Testis (tissue), 3 donors: ENCODE measurements around the gene FBXO48. TPM values are rescaled to one million over a fixed set of nuclear protein-coding genes. Genes with fewer than 3 reads are reported as not detected.

Experiments used
- DNase-seq: peaks from one replicate; pipeline ENCODE4 v3.0.0-alpha.2; 2019
- H3K27ac ChIP-seq, 2 donors: fragments of 200-600 bp; sonication (generic); one replicate each; pipeline ENCODE4 v1.5.1; 2019
- H3K27me3 ChIP-seq: fragments of 200-600 bp; sonication (generic); one replicate; pipeline ENCODE4 v1.5.1; 2019
- H3K36me3 ChIP-seq: fragments of 200-600 bp; sonication (generic); one replicate; pipeline ENCODE4 v1.5.1; 2017; ENCODE audit warnings: low read depth; ENCODE audit errors: missing control alignments
- H3K4me1 ChIP-seq: fragments of 200-600 bp; sonication (generic); one replicate; pipeline ENCODE4 v1.5.1; 2019
- H3K4me3 ChIP-seq, 2 donors: fragments of 200-600 bp; sonication (generic); one replicate each; pipeline ENCODE4 v1.5.1; 2017 to 2019
- H3K9me3 ChIP-seq: fragments of 200-600 bp; sonication (generic); one replicate; pipeline ENCODE4 v1.5.1; 2017
- CTCF ChIP-seq, 3 experiments: fragments of 450-650 bp in 2 of 3; fragments of 200-600 bp in 1 of 3; sonication (generic) in 1 of 3; IDR thresholded peaks; one replicate each; pipeline ENCODE4 v1.5.1; 2016 to 2019; ENCODE audit warnings: antibody characterized with exemption in 3 of 3, mild to moderate bottlenecking in 2 of 3, moderate library complexity in 1 of 3
- POLR2A ChIP-seq: fragments of 450-650 bp; IDR thresholded peaks from one replicate; pipeline ENCODE4 v1.6.1; 2017; ENCODE audit warnings: antibody characterized with exemption, mild to moderate bottlenecking, moderate library complexity
- WGBS, 2 donors: methylation state at CpG; one replicate each; pipeline ENCODE4 v1.1.5; 2018; 5-methylcytosine and 5-hydroxymethylcytosine counted together
- intact Hi-C: fragments of 100-400 bp; cut with DNase I; formaldehyde crosslinking; loops from one replicate; pipeline ENCODE4 v1.15.1; 2023; ENCODE audit warnings: low total_unique reads
- polyA plus RNA-seq: library from polyadenylated mRNA; stranded (reverse); fragments of 350-450 nt; fragmentation: Illumina TruSeq; extraction: RNeasy Lipid Tissue Mini Kit (QIAGEN cat#74804); gene quantifications from one replicate; pipeline ENCODE4 v1.2.3, GENCODE V29; 2014; ENCODE audit warnings: low read depth, low replicate concordance; ENCODE audit not compliant: insufficient read depth
- total RNA-seq, 2 donors: library from RNA; depleted of rRNA; stranded (reverse); fragments of >200 nt; gene quantifications; one replicate each; pipeline ENCODE4 v1.2.3, GENCODE V29; 2016

FBXO48 gene
- total and polyA plus RNA-seq, 3 donors from 2014 or later, result 1.2 to 2.4 (median 1.7) TPM

GRCh38 chr2:68413466-68413865, 53.6 kb downstream of the FBXO48 start:
- no peaks in the 10 kb centered on the region for H3K36me3 ChIP-seq
- no peaks in the 10 kb centered on the region for H3K4me1 ChIP-seq
- no peak overlapping the region for H3K4me3 ChIP-seq
- TF ChIP-seq CTCF (IDR thresholded peaks at IDR 0.05) (no peak), POLR2A (no peak)
- no peaks in the 10 kb centered on the region for H3K27me3 ChIP-seq
- DNase-seq, result no peak
- intact Hi-C loops, result no loop called here
- 91 to 93% methylated on average over 2 of the region's 2 CpGs for WGBS, 2 donors
- H3K27ac ChIP-seq, result no peak overlapping the region
- no peaks in the 10 kb centered on the region for H3K9me3 ChIP-seq

DNA sequence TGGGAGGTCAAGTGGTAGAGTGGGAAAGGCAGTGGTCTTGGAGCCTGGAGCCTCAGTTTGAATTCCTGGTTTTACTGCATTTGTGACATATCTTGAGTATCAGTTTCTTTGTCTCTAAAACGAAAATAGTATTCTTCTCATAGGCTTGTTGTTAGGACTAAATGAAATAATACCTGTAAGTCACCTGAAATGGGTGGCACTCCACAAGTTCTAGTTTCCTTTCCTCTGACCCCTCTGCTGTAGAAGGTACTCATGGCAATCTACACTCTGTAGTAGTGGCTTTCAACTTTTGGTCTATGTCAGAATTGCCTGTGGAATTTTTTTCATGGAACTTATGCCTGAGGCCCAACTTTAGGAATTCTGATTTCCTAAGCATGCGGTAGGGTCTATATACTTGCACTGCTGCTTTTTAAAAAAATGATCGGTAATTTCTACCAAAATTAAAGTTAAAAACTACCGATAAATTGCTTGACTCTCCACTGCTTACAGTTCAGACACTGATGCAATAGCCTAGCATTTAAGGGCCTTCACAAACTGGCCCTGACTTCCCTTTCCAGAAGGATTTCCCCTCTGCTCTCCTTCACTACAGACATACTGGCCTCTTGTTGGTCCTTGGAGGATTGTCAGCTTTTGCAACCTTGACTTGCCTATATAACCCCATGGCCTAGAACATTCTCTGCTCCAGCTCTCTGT, 54.8 kb downstream of the FBXO48 start:
- no peak for DNase-seq
- 37 to 60% methylated on average over 4 of the region's 4 CpGs for WGBS, 2 donors
- no peak overlapping the region for H3K27ac ChIP-seq
- H3K4me1 ChIP-seq, result no peaks in the 10 kb centered on the region
- no peaks in the 10 kb centered on the region for H3K36me3 ChIP-seq
- no peaks in the 10 kb centered on the region for H3K9me3 ChIP-seq
- intact Hi-C loops, result no loop called here
- no peak overlapping the region for H3K4me3 ChIP-seq
- TF ChIP-seq POLR2A, result no peak
- no peak for TF ChIP-seq CTCF (IDR thresholded peaks at IDR 0.05)
- H3K27me3 ChIP-seq, result no peaks in the 10 kb centered on the region

DNA sequence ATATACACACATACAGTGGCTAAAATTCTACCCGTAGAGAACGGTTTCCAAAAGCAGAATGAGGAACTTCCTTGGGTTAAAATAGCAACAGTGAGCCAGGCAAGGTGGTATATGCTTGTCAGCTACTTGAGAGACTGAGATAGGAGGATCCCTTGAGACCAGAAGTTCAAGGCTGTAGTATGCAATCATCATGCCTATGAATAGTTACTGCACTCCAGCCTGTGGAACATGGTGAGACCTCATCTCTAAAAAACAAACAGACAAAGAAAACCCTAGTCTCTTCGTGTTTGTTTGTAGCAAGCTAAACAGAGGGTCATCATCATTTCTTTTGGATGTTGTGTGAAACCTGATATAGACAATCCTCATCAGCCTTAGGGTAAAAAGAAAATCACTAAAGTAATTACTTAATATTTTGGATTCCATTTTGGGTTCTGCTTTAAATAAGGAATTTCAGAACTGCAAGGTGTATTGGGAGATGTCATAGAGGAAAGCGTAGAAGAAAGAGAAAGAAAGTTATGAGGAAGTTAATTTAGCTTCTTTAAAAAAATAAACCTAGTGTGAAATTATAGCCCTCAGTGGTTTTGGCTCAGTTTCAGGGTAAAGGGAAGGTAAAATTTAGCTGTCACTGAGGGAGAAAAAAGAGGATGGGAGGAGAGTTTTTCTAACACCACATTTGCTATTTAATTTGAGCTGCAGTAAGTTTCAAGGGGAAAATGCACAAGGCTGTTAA, 55.5 kb downstream of the FBXO48 start:
- Histone ChIP-seq H3K4me1 (no peaks in the 10 kb centered on the region), H3K27ac (no peak overlapping the region), H3K36me3 (no peaks in the 10 kb centered on the region), H3K9me3 (no peaks in the 10 kb centered on the region), H3K4me3 (no peak overlapping the region), H3K27me3 (no peaks in the 10 kb centered on the region)
- intact Hi-C loops, result no loop called here
- WGBS, 2 donors, result 54 to 61% methylated on average over 4 of the region's 4 CpGs
- TF ChIP-seq POLR2A, result no peak
- no peak for TF ChIP-seq CTCF (IDR thresholded peaks at IDR 0.05)
- no peak for DNase-seq

Other genes starting within 250 kb of the FBXO48 start
- 10 to 100 TPM; 35.7 to 37.0 TPM for gene PPP3R1, start 214.8 kb downstream of the FBXO48 start, total RNA-seq
- gene PPP3R1, start 214.8 kb downstream of the FBXO48 start, polyA plus RNA-seq, result 45.0 TPM
- 1 to 10 TPM; 5.8 to 9.2 TPM for gene CNRIP1, start 147.3 kb downstream of the FBXO48 start, total RNA-seq
- gene CNRIP1, start 147.3 kb downstream of the FBXO48 start, polyA plus RNA-seq, result 10.5 TPM
- 1 to 10 TPM; 1.7 to 2.4 TPM for gene PLEK, start 102.0 kb downstream of the FBXO48 start, total RNA-seq
- gene PLEK, start 102.0 kb downstream of the FBXO48 start, polyA plus RNA-seq, result 9.2 TPM
- 10 to 100 TPM; 14.7 to 21.7 TPM for gene APLF, start 291 bp upstream of the FBXO48 start, total RNA-seq
- 6.6 TPM for gene APLF, start 291 bp upstream of the FBXO48 start, polyA plus RNA-seq
- under 1 TPM; 0.24 to 0.50 TPM for gene PROKR1, start 176.3 kb upstream of the FBXO48 start, total RNA-seq
- gene PROKR1, start 176.3 kb upstream of the FBXO48 start, polyA plus RNA-seq, result 0.36 TPM